Measurements from ENCODE around the gene ADSS1.
A peak's percentile ranks its signal among the peaks of the same experiment; 100 is the strongest.

ADSS1 gene

DNA sequence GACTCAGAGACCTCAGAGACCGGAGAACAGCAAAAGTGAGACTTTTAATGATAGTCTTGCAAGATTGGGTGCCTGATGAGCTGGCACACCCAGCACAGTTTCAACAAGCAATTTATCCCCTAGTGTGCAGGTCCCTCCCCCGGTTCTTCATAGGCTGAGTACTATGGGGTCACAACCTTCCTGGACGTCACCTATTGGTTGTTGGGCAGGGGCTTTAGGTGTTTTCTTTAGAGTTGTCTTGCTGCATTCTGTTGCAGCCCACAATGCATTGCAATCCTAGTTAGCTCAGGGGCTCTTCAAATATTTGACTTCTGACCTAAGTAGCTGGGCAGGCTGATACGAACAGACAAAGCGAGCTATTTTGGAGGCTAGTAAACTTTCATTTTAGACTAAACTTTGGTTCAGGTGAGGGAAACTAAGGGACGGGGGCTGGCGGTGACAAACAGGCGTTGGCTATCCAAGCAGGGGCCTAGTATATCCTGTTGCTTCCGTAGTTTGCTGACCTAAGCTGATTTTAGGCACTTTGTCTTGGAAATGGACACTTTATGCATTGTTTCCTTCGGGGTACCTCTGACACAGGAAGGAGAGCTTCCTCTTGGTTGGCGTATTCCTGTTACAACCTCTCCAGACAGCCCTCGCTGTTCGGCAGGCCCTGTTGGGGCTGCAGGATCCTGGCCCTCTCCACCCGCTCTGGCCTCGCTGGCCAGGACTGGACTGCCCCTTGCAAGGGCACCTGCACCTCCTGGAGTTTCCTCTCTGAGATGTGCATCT is 43.0 kb downstream of the ADSS1 start:
- H2BK15ac ChIP-seq (ENCODE audit: low read depth, poor library complexity, severe bottlenecking): no peak overlapping the region
- peaks cover 10% of the 10 kb centered on the region for H3K4me1 ChIP-seq (ENCODE audit: control insufficient read depth, insufficient read depth, low read depth, low read length)
- no peaks in the 10 kb centered on the region for H3K79me1 ChIP-seq (replicated peaks; ENCODE audit: low read length, poor library complexity, severe bottlenecking)
- H3K27ac ChIP-seq (ENCODE audit: low read length, poor library complexity, severe bottlenecking): no peak overlapping the region
- H3K4ac ChIP-seq (ENCODE audit: low read depth in 1 of 2, low read length in 2 of 2): no peak overlapping the region
- no peak overlapping the region for H2BK5ac ChIP-seq (ENCODE audit: low read depth, low read length, poor library complexity, severe bottlenecking)
- H3K23ac ChIP-seq (ENCODE audit: low read length in 2 of 2): no peak overlapping the region
- H2AFZ ChIP-seq (ENCODE audit: low read depth, low read length): no peak overlapping the region
- no peak overlapping the region for H3K18ac ChIP-seq (ENCODE audit: low read depth in 1 of 2, low read length in 2 of 2)
- H3K4me2 ChIP-seq (ENCODE audit: low read length, poor library complexity, severe bottlenecking): no peak overlapping the region
- no peak overlapping the region for H3K14ac ChIP-seq (ENCODE audit: low read length in 2 of 2)
- H3K9ac ChIP-seq (ENCODE audit: low read length): no peak overlapping the region
- DNase-seq: no peak
- no peak overlapping the region for H2BK120ac ChIP-seq (ENCODE audit: low read depth, low read length)
- no peak overlapping the region for H3K4me3 ChIP-seq (ENCODE audit: insufficient read depth in 1 of 2, low read depth in 1 of 2, low read length in 2 of 2)
- peak overlapping the region in 1 of 2 experiments; percentile 39 for H2BK12ac ChIP-seq (ENCODE audit: low read length in 2 of 2)
- H3K27me3 ChIP-seq (ENCODE audit: control insufficient read depth in 1 of 2, insufficient read depth in 1 of 2, low read length in 2 of 2): no peaks in the 10 kb centered on the region
- H4K91ac ChIP-seq (ENCODE audit: low read length): no peak overlapping the region
- H3K9me3 ChIP-seq (ENCODE audit: control insufficient read depth, low read length): no peaks in the 10 kb centered on the region
- peak overlapping the region; percentile 19 for H4K8ac ChIP-seq (ENCODE audit: low read length)
- peaks cover 26 to 32% of the 10 kb centered on the region in 2 experiments for H3K36me3 ChIP-seq (ENCODE audit: control insufficient read depth in 1 of 2, insufficient read depth in 2 of 2, low read depth in 1 of 2, low read length in 2 of 2)
- no peak overlapping the region for H2AK5ac ChIP-seq (ENCODE audit: low read length, severe bottlenecking)
- WGBS: 84% methylated on average over 12 of the region's 15 CpGs

DNA sequence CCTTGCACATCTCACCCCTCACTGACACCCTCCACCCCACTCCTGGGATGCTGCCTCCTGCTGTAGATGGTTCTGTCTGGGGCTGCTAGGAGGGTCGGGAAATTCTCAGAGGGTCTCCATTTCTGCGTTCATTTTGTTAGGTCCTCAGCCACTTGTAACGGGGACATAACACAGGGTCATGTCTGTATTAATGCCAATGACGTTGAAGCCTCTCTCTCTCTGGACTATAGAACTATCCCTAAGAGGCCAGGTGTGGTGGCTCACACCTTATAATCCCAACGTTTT is 43.5 kb downstream of the ADSS1 start:
- Histone ChIP-seq H3K36me3 (ENCODE audit: control insufficient read depth in 1 of 2, insufficient read depth in 2 of 2, low read depth in 1 of 2, low read length in 2 of 2) (peaks cover 27 to 37% of the 10 kb centered on the region in 2 experiments), H3K4me3 (ENCODE audit: insufficient read depth in 1 of 2, low read depth in 1 of 2, low read length in 2 of 2) (no peak overlapping the region), H3K27me3 (ENCODE audit: control insufficient read depth in 1 of 2, insufficient read depth in 1 of 2, low read length in 2 of 2) (no peaks in the 10 kb centered on the region), H4K91ac (ENCODE audit: low read length) (no peak overlapping the region), H3K23ac (ENCODE audit: low read length in 2 of 2) (no peak overlapping the region), H3K4me2 (ENCODE audit: low read length, poor library complexity, severe bottlenecking) (no peak overlapping the region), H3K9me3 (ENCODE audit: control insufficient read depth, low read length) (no peaks in the 10 kb centered on the region), H2BK120ac (ENCODE audit: low read depth, low read length) (no peak overlapping the region), H2BK5ac (ENCODE audit: low read depth, low read length, poor library complexity, severe bottlenecking) (no peak overlapping the region), H3K14ac (ENCODE audit: low read length in 2 of 2) (no peak overlapping the region), H3K4ac (ENCODE audit: low read depth in 1 of 2, low read length in 2 of 2) (no peak overlapping the region), H2AFZ (ENCODE audit: low read depth, low read length) (no peak overlapping the region), H3K18ac (ENCODE audit: low read depth in 1 of 2, low read length in 2 of 2) (no peak overlapping the region), H3K79me1 (replicated peaks; ENCODE audit: low read length, poor library complexity, severe bottlenecking) (no peaks in the 10 kb centered on the region), H3K9ac (ENCODE audit: low read length) (no peak overlapping the region), H2BK15ac (ENCODE audit: low read depth, poor library complexity, severe bottlenecking) (no peak overlapping the region), H2AK5ac (ENCODE audit: low read length, severe bottlenecking) (no peak overlapping the region), H2BK12ac (ENCODE audit: low read length in 2 of 2) (peak overlapping the region in 1 of 2 experiments; percentile 39), H4K8ac (ENCODE audit: low read length) (peak overlapping the region; percentile 19), H3K27ac (ENCODE audit: low read length, poor library complexity, severe bottlenecking) (no peak overlapping the region), H3K4me1 (ENCODE audit: control insufficient read depth, insufficient read depth, low read depth, low read length) (peaks cover 10% of the 10 kb centered on the region)
- DNase-seq: no peak
- 94% methylated on average over 5 of the region's 5 CpGs for WGBS

DNA sequence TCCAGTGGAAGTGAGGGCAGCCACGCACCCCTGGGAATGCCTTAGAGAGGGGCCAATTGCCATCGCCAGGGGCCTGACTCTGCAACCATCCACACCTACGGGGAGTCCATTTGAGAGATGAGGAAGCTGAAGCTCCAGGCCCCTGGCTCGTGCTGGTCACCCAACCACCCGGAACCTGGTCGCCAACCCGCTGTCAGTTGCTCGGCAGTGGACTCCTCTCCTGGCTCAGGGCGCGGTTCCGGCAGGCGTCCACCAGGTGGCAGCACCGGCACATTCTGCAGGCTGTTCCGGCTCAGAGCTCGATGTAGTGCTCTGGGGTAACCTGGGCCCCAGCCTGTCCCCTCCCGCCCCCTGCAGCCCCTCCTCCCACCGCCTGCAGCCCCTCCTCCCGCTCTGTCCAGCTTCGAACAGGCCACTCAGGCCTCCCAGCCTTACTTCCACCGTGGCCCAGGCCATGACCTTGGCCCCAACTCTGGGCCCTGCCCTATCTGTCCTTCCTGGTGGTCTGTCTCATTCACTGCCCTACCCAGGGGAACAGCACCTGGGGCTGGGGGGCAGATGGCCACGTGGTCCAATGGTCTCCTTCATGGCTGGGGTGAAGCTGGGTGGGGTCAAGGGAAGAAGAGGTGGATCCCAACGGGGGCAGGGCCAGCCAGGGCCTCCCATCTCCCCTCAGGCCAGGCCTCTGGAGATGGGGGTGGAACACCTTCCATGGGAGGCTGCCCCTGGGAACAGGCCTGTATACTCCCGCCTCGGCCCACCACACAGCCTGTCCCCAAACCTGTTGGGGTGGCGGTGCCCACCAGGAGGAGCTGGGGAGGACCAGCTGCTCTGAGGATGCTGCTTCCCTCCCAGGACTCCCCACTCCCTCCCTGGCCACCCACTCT is 44.7 kb downstream of the ADSS1 start:
- Histone ChIP-seq H3K18ac (ENCODE audit: low read depth in 1 of 2, low read length in 2 of 2) (peak overlapping the region; percentile 48 to 92), H3K27ac (ENCODE audit: low read length, poor library complexity, severe bottlenecking) (no peak overlapping the region), H3K79me1 (replicated peaks; ENCODE audit: low read length, poor library complexity, severe bottlenecking) (peaks cover 4% of the 10 kb centered on the region), H3K4ac (ENCODE audit: low read depth in 1 of 2, low read length in 2 of 2) (peak overlapping the region in 1 of 2 experiments; percentile 82), H3K4me1 (ENCODE audit: control insufficient read depth, insufficient read depth, low read depth, low read length) (peaks cover 10% of the 10 kb centered on the region), H3K27me3 (ENCODE audit: control insufficient read depth in 1 of 2, insufficient read depth in 1 of 2, low read length in 2 of 2) (no peaks in the 10 kb centered on the region), H3K9ac (ENCODE audit: low read length) (peak overlapping the region; percentile 22), H3K9me3 (ENCODE audit: control insufficient read depth, low read length) (no peaks in the 10 kb centered on the region), H2BK15ac (ENCODE audit: low read depth, poor library complexity, severe bottlenecking) (no peak overlapping the region), H2BK12ac (ENCODE audit: low read length in 2 of 2) (peak overlapping the region in 1 of 2 experiments; percentile 87), H2BK5ac (ENCODE audit: low read depth, low read length, poor library complexity, severe bottlenecking) (no peak overlapping the region), H4K91ac (ENCODE audit: low read length) (peak overlapping the region; percentile 88), H2AFZ (ENCODE audit: low read depth, low read length) (no peak overlapping the region), H3K4me3 (ENCODE audit: insufficient read depth in 1 of 2, low read depth in 1 of 2, low read length in 2 of 2) (no peak overlapping the region), H2BK120ac (ENCODE audit: low read depth, low read length) (no peak overlapping the region), H4K8ac (ENCODE audit: low read length) (peak overlapping the region; percentile 94), H3K23ac (ENCODE audit: low read length in 2 of 2) (no peak overlapping the region), H3K4me2 (ENCODE audit: low read length, poor library complexity, severe bottlenecking) (no peak overlapping the region), H3K36me3 (ENCODE audit: control insufficient read depth in 1 of 2, insufficient read depth in 2 of 2, low read depth in 1 of 2, low read length in 2 of 2) (peaks cover 37 to 48% of the 10 kb centered on the region in 2 experiments), H3K14ac (ENCODE audit: low read length in 2 of 2) (no peak overlapping the region), H2AK5ac (ENCODE audit: low read length, severe bottlenecking) (no peak overlapping the region)
- peak; percentile 83 for DNase-seq
- WGBS: 20% methylated on average over 23 of the region's 25 CpGs

All from mesenchymal stem cell (in vitro differentiated cells and primary cell).